ENCODE measurements around the gene SCN5A. TPM values are rescaled to one million over a fixed set of nuclear protein-coding genes. Genes with fewer than 3 reads are reported as not detected.

Gene SCN5A
- total and polyA plus RNA-seq, 2 experiments from 2014 or later, result 10.2 to 10.6 TPM

DNA sequence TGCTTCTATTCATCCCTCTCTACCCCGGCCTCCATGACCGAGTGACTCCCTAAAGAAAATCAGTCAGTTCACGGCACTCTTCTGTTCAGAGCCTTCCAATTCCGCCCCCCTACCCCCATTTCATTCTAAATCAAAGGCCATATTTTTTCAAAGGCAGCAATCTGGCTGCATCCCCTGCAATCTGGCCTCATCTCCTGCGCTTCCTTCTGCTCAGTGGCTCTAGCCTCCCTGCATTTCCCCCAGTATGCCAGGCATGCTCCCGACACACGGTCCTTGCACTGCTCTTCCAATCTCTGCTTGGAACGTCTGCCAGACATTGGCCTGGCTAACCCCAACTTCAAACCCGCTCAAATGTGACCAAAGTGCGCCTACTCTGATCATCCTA lies 85.6 kb downstream of the SCN5A start (continued):
- TF ChIP-seq, protein P1, sequence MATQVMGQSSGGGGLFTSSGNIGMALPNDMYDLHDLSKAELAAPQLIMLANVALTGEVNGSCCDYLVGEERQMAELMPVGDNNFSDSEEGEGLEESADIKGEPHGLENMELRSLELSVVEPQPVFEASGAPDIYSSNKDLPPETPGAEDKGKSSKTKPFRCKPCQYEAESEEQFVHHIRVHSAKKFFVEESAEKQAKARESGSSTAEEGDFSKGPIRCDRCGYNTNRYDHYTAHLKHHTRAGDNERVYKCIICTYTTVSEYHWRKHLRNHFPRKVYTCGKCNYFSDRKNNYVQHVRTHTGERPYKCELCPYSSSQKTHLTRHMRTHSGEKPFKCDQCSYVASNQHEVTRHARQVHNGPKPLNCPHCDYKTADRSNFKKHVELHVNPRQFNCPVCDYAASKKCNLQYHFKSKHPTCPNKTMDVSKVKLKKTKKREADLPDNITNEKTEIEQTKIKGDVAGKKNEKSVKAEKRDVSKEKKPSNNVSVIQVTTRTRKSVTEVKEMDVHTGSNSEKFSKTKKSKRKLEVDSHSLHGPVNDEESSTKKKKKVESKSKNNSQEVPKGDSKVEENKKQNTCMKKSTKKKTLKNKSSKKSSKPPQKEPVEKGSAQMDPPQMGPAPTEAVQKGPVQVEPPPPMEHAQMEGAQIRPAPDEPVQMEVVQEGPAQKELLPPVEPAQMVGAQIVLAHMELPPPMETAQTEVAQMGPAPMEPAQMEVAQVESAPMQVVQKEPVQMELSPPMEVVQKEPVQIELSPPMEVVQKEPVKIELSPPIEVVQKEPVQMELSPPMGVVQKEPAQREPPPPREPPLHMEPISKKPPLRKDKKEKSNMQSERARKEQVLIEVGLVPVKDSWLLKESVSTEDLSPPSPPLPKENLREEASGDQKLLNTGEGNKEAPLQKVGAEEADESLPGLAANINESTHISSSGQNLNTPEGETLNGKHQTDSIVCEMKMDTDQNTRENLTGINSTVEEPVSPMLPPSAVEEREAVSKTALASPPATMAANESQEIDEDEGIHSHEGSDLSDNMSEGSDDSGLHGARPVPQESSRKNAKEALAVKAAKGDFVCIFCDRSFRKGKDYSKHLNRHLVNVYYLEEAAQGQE (IDR thresholded peaks at IDR 0.05; ENCODE audit: unreplicated experiment), result no peak
- TF ChIP-seq CREB1 (CRISPR knock-in tag; IDR thresholded peaks at IDR 0.05; ENCODE audit: low read depth), result no peak
- TF ChIP-seq, protein P2, sequence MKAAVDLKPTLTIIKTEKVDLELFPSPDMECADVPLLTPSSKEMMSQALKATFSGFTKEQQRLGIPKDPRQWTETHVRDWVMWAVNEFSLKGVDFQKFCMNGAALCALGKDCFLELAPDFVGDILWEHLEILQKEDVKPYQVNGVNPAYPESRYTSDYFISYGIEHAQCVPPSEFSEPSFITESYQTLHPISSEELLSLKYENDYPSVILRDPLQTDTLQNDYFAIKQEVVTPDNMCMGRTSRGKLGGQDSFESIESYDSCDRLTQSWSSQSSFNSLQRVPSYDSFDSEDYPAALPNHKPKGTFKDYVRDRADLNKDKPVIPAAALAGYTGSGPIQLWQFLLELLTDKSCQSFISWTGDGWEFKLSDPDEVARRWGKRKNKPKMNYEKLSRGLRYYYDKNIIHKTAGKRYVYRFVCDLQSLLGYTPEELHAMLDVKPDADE (IDR thresholded peaks at IDR 0.05), result no peak
- no peak for TF ChIP-seq ZNF331 (CRISPR knock-in tag; IDR thresholded peaks at IDR 0.05; ENCODE audit: low read depth)
- TF ChIP-seq STAT1 (IDR thresholded peaks at IDR 0.05; ENCODE audit: unreplicated experiment), result no peak
- TF ChIP-seq EZH2 (IDR thresholded peaks at IDR 0.05; ENCODE audit: low read depth, unreplicated experiment), result no peak
- TF ChIP-seq JUNB (IDR thresholded peaks at IDR 0.05; ENCODE audit: unreplicated experiment), result no peak
- TF ChIP-seq NANOG (IDR thresholded peaks at IDR 0.05; ENCODE audit: borderline replicate concordance), result no peak
- TF ChIP-seq, protein P3, sequence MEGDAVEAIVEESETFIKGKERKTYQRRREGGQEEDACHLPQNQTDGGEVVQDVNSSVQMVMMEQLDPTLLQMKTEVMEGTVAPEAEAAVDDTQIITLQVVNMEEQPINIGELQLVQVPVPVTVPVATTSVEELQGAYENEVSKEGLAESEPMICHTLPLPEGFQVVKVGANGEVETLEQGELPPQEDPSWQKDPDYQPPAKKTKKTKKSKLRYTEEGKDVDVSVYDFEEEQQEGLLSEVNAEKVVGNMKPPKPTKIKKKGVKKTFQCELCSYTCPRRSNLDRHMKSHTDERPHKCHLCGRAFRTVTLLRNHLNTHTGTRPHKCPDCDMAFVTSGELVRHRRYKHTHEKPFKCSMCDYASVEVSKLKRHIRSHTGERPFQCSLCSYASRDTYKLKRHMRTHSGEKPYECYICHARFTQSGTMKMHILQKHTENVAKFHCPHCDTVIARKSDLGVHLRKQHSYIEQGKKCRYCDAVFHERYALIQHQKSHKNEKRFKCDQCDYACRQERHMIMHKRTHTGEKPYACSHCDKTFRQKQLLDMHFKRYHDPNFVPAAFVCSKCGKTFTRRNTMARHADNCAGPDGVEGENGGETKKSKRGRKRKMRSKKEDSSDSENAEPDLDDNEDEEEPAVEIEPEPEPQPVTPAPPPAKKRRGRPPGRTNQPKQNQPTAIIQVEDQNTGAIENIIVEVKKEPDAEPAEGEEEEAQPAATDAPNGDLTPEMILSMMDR (conservative IDR thresholded peaks at IDR 0.05; ENCODE audit: low read depth in 2 of 2), result no peak
- TF ChIP-seq POLR2AphosphoS5 (IDR thresholded peaks at IDR 0.05; ENCODE audit: low read depth), result no peak

DNA sequence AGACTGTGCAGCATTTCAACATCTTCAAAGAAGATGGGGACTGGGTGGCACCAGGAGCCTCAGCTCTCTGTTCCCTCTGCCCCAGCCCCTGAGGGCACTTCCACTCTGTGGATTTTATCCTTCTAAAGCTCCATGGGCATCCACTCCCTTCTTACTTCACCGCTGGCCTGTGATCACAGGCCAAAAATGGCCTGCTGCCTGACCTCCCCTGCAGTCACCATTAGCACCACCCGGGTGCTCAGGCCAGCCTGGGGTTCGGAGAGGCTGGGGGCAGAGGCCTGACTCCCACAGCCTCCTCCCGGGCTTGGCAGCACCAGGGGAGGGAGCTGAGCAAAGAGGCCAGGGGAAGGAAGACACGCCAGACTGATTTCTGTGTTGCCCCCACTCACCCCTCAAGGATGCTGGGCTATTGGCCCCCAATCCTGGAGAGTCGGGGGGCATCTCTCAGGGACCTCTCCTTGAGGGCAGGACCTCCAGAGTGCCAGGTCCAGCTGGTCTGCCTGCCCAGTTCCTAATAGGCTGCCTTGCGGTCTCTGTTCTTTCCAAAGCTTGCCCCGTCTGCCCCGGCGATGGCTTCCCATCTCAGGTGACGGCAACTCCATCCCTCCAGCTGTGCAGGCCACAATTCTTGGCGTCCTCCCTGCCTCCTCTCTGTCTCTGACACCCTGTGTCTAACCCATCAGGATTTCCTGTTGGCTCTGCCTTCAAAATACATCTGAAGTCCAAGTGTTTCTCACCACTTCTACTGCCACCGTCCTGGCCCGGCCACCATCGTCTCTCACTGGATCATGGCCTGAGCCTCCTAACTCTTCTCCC lies 86.2 kb downstream of the SCN5A start:
- no peak overlapping the region for H3K4me2 ChIP-seq
- H3K27me3 Mint-ChIP-seq (ENCODE audit: insufficient read depth, low read depth, poor library complexity), result peaks cover 3% of the 10 kb centered on the region
- H3K9me3 Mint-ChIP-seq, result no peaks in the 10 kb centered on the region
- H3F3A ChIP-seq (replicated peaks; ENCODE audit: low read depth), result no peaks in the 10 kb centered on the region
- H4K20me1 ChIP-seq (replicated peaks; ENCODE audit: insufficient read depth), result no peaks in the 10 kb centered on the region
- peaks cover 3% of the 10 kb centered on the region; the same call in 1 of the 3 replicates for H3K4me1 Mint-ChIP-seq
- no peak for DNase-seq (ENCODE audit: low spot score)
- no peak overlapping the region for H3K4me3 ChIP-seq
- H3K27ac Mint-ChIP-seq, result no peak overlapping the region
- H3K36me3 ChIP-seq (ENCODE audit: insufficient read depth), result no peaks in the 10 kb centered on the region
- ATAC-seq, result no peak
- peaks cover 13% of the 10 kb centered on the region; the same call in 2 of the 3 replicates for H3K36me3 Mint-ChIP-seq (ENCODE audit: low read depth)
- H3K27ac ChIP-seq (ENCODE audit: low read depth), result no peak overlapping the region
- no peak overlapping the region for H2AFZ ChIP-seq
- no peaks in the 10 kb centered on the region for H3K4me1 ChIP-seq (ENCODE audit: insufficient read depth)
- no peaks in the 10 kb centered on the region for H3K79me2 ChIP-seq (replicated peaks; ENCODE audit: insufficient read depth)
- no peak overlapping the region for H3K4me3 Mint-ChIP-seq
- no peaks in the 10 kb centered on the region for H3K27me3 ChIP-seq (ENCODE audit: insufficient read depth)
- 0 out of 2 replicates have a peak, but pooled peaks cover 8% of the 10 kb centered on the region for H3K9me2 ChIP-seq (ENCODE audit: insufficient read depth)
- TF ChIP-seq CREB1 (CRISPR knock-in tag; IDR thresholded peaks at IDR 0.05; ENCODE audit: low read depth), result no peak
- TF ChIP-seq EZH2phosphoT487 (IDR thresholded peaks at IDR 0.05; ENCODE audit: unreplicated experiment), result no peak
- no peak for TF ChIP-seq POLR2AphosphoS5 (IDR thresholded peaks at IDR 0.05; ENCODE audit: low read depth)
- TF ChIP-seq, protein P2 (IDR thresholded peaks at IDR 0.05), result no peak
- no peak for TF ChIP-seq ZNF331 (CRISPR knock-in tag; IDR thresholded peaks at IDR 0.05; ENCODE audit: low read depth)
- TF ChIP-seq ZNF114 (CRISPR knock-in tag; IDR thresholded peaks at IDR 0.05), result no peak
- TF ChIP-seq EZH2 (IDR thresholded peaks at IDR 0.05; ENCODE audit: low read depth, unreplicated experiment), result no peak
- TF ChIP-seq, protein P1 (IDR thresholded peaks at IDR 0.05; ENCODE audit: unreplicated experiment), result no peak
- TF ChIP-seq STAT1 (IDR thresholded peaks at IDR 0.05; ENCODE audit: unreplicated experiment), result no peak
- no peak for TF ChIP-seq NANOG (IDR thresholded peaks at IDR 0.05; ENCODE audit: borderline replicate concordance)
